Measurements from ENCODE around the gene GRAMD2B.

GRCh38 chr5:126531543-126532120 is 108.4 kb downstream of the GRAMD2B start:
- TF ChIP-seq EGR1 (IDR thresholded peaks at IDR 0.05; ENCODE audit: low read depth), result no peak
- TF ChIP-seq CEBPB (IDR thresholded peaks at IDR 0.05; ENCODE audit: low read depth), result no peak
- no peak for TF ChIP-seq POLR2A (IDR thresholded peaks at IDR 0.05; ENCODE audit: borderline replicate concordance, extremely low read depth, insufficient read depth, insufficient read length)
- TF ChIP-seq, protein P1, sequence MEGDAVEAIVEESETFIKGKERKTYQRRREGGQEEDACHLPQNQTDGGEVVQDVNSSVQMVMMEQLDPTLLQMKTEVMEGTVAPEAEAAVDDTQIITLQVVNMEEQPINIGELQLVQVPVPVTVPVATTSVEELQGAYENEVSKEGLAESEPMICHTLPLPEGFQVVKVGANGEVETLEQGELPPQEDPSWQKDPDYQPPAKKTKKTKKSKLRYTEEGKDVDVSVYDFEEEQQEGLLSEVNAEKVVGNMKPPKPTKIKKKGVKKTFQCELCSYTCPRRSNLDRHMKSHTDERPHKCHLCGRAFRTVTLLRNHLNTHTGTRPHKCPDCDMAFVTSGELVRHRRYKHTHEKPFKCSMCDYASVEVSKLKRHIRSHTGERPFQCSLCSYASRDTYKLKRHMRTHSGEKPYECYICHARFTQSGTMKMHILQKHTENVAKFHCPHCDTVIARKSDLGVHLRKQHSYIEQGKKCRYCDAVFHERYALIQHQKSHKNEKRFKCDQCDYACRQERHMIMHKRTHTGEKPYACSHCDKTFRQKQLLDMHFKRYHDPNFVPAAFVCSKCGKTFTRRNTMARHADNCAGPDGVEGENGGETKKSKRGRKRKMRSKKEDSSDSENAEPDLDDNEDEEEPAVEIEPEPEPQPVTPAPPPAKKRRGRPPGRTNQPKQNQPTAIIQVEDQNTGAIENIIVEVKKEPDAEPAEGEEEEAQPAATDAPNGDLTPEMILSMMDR (IDR thresholded peaks at IDR 0.05 in 2 of 3, conservative IDR thresholded peaks at IDR 0.05 in 1 of 3; ENCODE audit: borderline replicate concordance in 1 of 3, insufficient read depth in 1 of 3, low read depth in 2 of 3, low read length in 2 of 3), result no peak
- no peak for TF ChIP-seq TCF7L2 (IDR thresholded peaks at IDR 0.05; ENCODE audit: borderline replicate concordance, extremely low read depth, insufficient read depth, insufficient read length)
- no peak for TF ChIP-seq ZNF274 (IDR thresholded peaks at IDR 0.05; ENCODE audit: low read depth, low read length)
- no peak for TF ChIP-seq EZH2phosphoT487 (IDR thresholded peaks at IDR 0.05; ENCODE audit: borderline replicate concordance)
- TF ChIP-seq POLR2AphosphoS5 (IDR thresholded peaks at IDR 0.05; ENCODE audit: low read depth, low read length), result no peak
- TF ChIP-seq, protein P2, sequence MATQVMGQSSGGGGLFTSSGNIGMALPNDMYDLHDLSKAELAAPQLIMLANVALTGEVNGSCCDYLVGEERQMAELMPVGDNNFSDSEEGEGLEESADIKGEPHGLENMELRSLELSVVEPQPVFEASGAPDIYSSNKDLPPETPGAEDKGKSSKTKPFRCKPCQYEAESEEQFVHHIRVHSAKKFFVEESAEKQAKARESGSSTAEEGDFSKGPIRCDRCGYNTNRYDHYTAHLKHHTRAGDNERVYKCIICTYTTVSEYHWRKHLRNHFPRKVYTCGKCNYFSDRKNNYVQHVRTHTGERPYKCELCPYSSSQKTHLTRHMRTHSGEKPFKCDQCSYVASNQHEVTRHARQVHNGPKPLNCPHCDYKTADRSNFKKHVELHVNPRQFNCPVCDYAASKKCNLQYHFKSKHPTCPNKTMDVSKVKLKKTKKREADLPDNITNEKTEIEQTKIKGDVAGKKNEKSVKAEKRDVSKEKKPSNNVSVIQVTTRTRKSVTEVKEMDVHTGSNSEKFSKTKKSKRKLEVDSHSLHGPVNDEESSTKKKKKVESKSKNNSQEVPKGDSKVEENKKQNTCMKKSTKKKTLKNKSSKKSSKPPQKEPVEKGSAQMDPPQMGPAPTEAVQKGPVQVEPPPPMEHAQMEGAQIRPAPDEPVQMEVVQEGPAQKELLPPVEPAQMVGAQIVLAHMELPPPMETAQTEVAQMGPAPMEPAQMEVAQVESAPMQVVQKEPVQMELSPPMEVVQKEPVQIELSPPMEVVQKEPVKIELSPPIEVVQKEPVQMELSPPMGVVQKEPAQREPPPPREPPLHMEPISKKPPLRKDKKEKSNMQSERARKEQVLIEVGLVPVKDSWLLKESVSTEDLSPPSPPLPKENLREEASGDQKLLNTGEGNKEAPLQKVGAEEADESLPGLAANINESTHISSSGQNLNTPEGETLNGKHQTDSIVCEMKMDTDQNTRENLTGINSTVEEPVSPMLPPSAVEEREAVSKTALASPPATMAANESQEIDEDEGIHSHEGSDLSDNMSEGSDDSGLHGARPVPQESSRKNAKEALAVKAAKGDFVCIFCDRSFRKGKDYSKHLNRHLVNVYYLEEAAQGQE (IDR thresholded peaks at IDR 0.05; ENCODE audit: low read depth), result no peak
- no peak for TF ChIP-seq EZH2 (IDR thresholded peaks at IDR 0.05)
- TF ChIP-seq, protein P3, sequence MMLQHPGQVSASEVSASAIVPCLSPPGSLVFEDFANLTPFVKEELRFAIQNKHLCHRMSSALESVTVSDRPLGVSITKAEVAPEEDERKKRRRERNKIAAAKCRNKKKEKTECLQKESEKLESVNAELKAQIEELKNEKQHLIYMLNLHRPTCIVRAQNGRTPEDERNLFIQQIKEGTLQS (IDR thresholded peaks at IDR 0.05), result no peak
- no peak for TF ChIP-seq YY1 (IDR thresholded peaks at IDR 0.05; ENCODE audit: extremely low read depth, insufficient replicate concordance, low read depth, low read length)
